Measurements from ENCODE around the gene CES4A. TPM values are rescaled to one million over a fixed set of nuclear protein-coding genes. Genes with fewer than 3 reads are reported as not detected.

Gene CES4A
- polyA plus RNA-seq, 1 of the 3 experiments (the other 2 are of a cell fraction): 7.3 TPM

DNA sequence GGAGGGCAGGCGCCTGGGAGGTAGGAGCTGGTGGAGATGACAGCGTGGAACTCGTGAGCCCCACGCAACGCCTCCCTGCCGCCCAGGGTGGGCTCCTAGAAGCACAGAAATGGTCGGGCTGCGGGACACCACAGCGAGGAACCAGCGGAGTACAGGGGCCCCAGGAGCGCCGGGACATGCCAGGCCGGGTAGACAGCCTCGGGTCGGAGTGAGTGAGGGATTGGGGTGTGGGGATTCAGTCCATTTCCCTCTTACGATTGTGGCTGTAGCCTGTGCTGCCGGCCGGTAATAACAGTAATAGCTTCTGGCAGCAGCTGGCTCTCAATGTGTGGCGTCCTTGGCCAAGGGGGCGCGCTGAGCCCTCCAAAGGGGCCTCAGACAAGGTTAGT lies 39.6 kb upstream of the CES4A start:
- Histone ChIP-seq H3K4me1 (ENCODE audit: control insufficient read depth in 1 of 2, insufficient read depth in 2 of 2, low read depth in 1 of 2, low read length in 1 of 2) (peaks cover 0 to 8% of the 10 kb centered on the region in 2 experiments; a peak in 1 of 4 replicates), H3K9me2 (no peaks in the 10 kb centered on the region), H2AFZ (ENCODE audit: low read depth) (peak overlapping the region; percentile 84; the same call in 1 of the 2 replicates), H3K27me3 (ENCODE audit: insufficient read depth) (no peaks in the 10 kb centered on the region), H3K4me3 (ENCODE audit: low read depth in 2 of 2, low read length in 1 of 2) (no peak overlapping the region), H3K9me3 (no peaks in the 10 kb centered on the region; the same call in 1 of the 2 replicates), H3F3A (replicated peaks; ENCODE audit: insufficient read depth) (peaks cover 14% of the 10 kb centered on the region), H3K9ac (no peak overlapping the region), H4K20me1 (ENCODE audit: insufficient read depth) (no peaks in the 10 kb centered on the region), H3K79me2 (ENCODE audit: insufficient read depth) (no peaks in the 10 kb centered on the region), H3K36me3 (replicated peaks in 1 of 2; ENCODE audit: control insufficient read depth in 1 of 2, insufficient read depth in 2 of 2, low read length in 1 of 2) (no peaks in the 10 kb centered on the region), H3K27ac (ENCODE audit: low read depth in 2 of 2, low read length in 1 of 2) (no peak overlapping the region), H3K4me2 (no peak overlapping the region)
- WGBS (ENCODE audit: low lambda C conversion rate): 80% methylated on average over 12 of the region's 21 CpGs
- ChIA-PET POLR2A (no interaction called here), CTCF (interaction anchor here (1.2 to 6.2 kb wide), 3 partner anchors 54 to 207 kb away, joined by 4 to 81 read pairs (median 8); partner anchors contain the start of gene NAE1)
- TF ChIP-seq SMC3 (IDR thresholded peaks at IDR 0.05; ENCODE audit: low read depth, low read length): no peak
- TF ChIP-seq POLR2AphosphoS5 (IDR thresholded peaks at IDR 0.05; ENCODE audit: low read depth, low read length): no peak
- no peak for TF ChIP-seq RAD21 (IDR thresholded peaks at IDR 0.05; ENCODE audit: low read length)
- TF ChIP-seq NFIC (IDR thresholded peaks at IDR 0.05; ENCODE audit: borderline replicate concordance): no peak
- TF ChIP-seq MXI1 (IDR thresholded peaks at IDR 0.05; ENCODE audit: low read depth, low read length): no peak
- no peak for TF ChIP-seq MEF2A (IDR thresholded peaks at IDR 0.05; ENCODE audit: borderline replicate concordance, low read depth)
- TF ChIP-seq, protein P1, sequence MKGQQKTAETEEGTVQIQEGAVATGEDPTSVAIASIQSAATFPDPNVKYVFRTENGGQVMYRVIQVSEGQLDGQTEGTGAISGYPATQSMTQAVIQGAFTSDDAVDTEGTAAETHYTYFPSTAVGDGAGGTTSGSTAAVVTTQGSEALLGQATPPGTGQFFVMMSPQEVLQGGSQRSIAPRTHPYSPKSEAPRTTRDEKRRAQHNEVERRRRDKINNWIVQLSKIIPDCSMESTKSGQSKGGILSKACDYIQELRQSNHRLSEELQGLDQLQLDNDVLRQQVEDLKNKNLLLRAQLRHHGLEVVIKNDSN (IDR thresholded peaks at IDR 0.05; ENCODE audit: borderline replicate concordance, low read depth): no peak
- TF ChIP-seq, protein P2, sequence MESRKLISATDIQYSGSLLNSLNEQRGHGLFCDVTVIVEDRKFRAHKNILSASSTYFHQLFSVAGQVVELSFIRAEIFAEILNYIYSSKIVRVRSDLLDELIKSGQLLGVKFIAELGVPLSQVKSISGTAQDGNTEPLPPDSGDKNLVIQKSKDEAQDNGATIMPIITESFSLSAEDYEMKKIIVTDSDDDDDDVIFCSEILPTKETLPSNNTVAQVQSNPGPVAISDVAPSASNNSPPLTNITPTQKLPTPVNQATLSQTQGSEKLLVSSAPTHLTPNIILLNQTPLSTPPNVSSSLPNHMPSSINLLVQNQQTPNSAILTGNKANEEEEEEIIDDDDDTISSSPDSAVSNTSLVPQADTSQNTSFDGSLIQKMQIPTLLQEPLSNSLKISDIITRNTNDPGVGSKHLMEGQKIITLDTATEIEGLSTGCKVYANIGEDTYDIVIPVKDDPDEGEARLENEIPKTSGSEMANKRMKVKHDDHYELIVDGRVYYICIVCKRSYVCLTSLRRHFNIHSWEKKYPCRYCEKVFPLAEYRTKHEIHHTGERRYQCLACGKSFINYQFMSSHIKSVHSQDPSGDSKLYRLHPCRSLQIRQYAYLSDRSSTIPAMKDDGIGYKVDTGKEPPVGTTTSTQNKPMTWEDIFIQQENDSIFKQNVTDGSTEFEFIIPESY (IDR thresholded peaks at IDR 0.05; ENCODE audit: borderline replicate concordance, low read depth): no peak
- DNase-seq: no peak

DNA sequence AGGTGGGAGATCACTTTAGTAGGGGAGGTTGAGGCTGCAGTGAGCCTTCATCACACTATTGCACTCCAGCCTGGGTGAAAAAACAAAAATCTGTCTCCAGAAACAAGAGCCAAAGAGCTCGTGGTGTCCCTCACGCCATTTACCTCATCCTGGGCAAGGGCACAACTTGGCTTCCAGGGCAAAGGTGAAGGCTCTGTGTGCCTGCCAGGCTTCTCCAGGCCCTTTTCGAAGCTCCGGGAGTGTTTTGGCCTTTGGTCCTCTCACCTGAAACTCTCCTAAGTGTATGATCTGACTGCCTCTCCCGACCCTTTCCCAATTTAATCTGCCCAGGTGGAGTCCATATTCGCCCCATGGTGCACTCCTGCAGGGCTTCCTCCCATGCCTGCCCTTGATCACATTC lies 38.9 kb upstream of the CES4A start:
- DNase-seq: no peak
- Histone ChIP-seq H3K9me3 (no peaks in the 10 kb centered on the region; the same call in 1 of the 2 replicates), H3K9me2 (no peaks in the 10 kb centered on the region), H3K4me3 (ENCODE audit: low read depth in 2 of 2, low read length in 1 of 2) (no peak overlapping the region), H4K20me1 (ENCODE audit: insufficient read depth) (no peaks in the 10 kb centered on the region), H3K4me1 (ENCODE audit: control insufficient read depth in 1 of 2, insufficient read depth in 2 of 2, low read depth in 1 of 2, low read length in 1 of 2) (peaks cover 0 to 8% of the 10 kb centered on the region in 2 experiments; a peak in 1 of 4 replicates), H3K79me2 (ENCODE audit: insufficient read depth) (no peaks in the 10 kb centered on the region), H3K4me2 (no peak overlapping the region), H3K27me3 (ENCODE audit: insufficient read depth) (no peaks in the 10 kb centered on the region), H3F3A (replicated peaks; ENCODE audit: insufficient read depth) (peaks cover 9% of the 10 kb centered on the region), H3K36me3 (replicated peaks in 1 of 2; ENCODE audit: control insufficient read depth in 1 of 2, insufficient read depth in 2 of 2, low read length in 1 of 2) (no peaks in the 10 kb centered on the region), H2AFZ (ENCODE audit: low read depth) (no peak overlapping the region), H3K27ac (ENCODE audit: low read depth in 2 of 2, low read length in 1 of 2) (no peak overlapping the region), H3K9ac (no peak overlapping the region)
- 92% methylated on average over 6 of the region's 6 CpGs for WGBS (ENCODE audit: low lambda C conversion rate)
- CTCF ChIA-PET: interaction anchor here (1.0 to 6.2 kb wide), 4 partner anchors 55 to 341 kb away, joined by 4 to 81 read pairs (median 6); partner anchors contain the start of gene NAE1
- POLR2A ChIA-PET: no interaction called here
- TF ChIP-seq, protein P3, sequence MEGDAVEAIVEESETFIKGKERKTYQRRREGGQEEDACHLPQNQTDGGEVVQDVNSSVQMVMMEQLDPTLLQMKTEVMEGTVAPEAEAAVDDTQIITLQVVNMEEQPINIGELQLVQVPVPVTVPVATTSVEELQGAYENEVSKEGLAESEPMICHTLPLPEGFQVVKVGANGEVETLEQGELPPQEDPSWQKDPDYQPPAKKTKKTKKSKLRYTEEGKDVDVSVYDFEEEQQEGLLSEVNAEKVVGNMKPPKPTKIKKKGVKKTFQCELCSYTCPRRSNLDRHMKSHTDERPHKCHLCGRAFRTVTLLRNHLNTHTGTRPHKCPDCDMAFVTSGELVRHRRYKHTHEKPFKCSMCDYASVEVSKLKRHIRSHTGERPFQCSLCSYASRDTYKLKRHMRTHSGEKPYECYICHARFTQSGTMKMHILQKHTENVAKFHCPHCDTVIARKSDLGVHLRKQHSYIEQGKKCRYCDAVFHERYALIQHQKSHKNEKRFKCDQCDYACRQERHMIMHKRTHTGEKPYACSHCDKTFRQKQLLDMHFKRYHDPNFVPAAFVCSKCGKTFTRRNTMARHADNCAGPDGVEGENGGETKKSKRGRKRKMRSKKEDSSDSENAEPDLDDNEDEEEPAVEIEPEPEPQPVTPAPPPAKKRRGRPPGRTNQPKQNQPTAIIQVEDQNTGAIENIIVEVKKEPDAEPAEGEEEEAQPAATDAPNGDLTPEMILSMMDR (IDR thresholded peaks at IDR 0.05): no peak
- no peak for TF ChIP-seq FOXM1 (IDR thresholded peaks at IDR 0.05; ENCODE audit: low read depth)
- TF ChIP-seq, protein P4, sequence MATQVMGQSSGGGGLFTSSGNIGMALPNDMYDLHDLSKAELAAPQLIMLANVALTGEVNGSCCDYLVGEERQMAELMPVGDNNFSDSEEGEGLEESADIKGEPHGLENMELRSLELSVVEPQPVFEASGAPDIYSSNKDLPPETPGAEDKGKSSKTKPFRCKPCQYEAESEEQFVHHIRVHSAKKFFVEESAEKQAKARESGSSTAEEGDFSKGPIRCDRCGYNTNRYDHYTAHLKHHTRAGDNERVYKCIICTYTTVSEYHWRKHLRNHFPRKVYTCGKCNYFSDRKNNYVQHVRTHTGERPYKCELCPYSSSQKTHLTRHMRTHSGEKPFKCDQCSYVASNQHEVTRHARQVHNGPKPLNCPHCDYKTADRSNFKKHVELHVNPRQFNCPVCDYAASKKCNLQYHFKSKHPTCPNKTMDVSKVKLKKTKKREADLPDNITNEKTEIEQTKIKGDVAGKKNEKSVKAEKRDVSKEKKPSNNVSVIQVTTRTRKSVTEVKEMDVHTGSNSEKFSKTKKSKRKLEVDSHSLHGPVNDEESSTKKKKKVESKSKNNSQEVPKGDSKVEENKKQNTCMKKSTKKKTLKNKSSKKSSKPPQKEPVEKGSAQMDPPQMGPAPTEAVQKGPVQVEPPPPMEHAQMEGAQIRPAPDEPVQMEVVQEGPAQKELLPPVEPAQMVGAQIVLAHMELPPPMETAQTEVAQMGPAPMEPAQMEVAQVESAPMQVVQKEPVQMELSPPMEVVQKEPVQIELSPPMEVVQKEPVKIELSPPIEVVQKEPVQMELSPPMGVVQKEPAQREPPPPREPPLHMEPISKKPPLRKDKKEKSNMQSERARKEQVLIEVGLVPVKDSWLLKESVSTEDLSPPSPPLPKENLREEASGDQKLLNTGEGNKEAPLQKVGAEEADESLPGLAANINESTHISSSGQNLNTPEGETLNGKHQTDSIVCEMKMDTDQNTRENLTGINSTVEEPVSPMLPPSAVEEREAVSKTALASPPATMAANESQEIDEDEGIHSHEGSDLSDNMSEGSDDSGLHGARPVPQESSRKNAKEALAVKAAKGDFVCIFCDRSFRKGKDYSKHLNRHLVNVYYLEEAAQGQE (IDR thresholded peaks at IDR 0.05; ENCODE audit: low read depth, low read length): no peak
- TF ChIP-seq CHD2 (IDR thresholded peaks at IDR 0.05; ENCODE audit: low read length, partially characterized antibody): no peak
- TF ChIP-seq, protein P5, sequence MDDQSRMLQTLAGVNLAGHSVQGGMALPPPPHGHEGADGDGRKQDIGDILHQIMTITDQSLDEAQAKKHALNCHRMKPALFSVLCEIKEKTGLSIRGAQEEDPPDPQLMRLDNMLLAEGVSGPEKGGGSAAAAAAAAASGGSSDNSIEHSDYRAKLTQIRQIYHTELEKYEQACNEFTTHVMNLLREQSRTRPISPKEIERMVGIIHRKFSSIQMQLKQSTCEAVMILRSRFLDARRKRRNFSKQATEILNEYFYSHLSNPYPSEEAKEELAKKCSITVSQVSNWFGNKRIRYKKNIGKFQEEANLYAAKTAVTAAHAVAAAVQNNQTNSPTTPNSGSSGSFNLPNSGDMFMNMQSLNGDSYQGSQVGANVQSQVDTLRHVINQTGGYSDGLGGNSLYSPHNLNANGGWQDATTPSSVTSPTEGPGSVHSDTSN (IDR thresholded peaks at IDR 0.05): no peak
- no peak for TF ChIP-seq GABPA (IDR thresholded peaks at IDR 0.05; ENCODE audit: low read depth)
- TF ChIP-seq YY1 (IDR thresholded peaks at IDR 0.05; ENCODE audit: low read depth): no peak
